ENCODE data around the gene HLA-DOA.

GRCh38 chr6:33019372-33019771 lies 10.0 kb upstream of the HLA-DOA start:
- no peak for TF ChIP-seq CTCF (IDR thresholded peaks at IDR 0.05)
- no peak for TF ChIP-seq POLR2A (IDR thresholded peaks at IDR 0.05; ENCODE audit: low read depth)
- no peak for TF ChIP-seq POLR2AphosphoS5 (IDR thresholded peaks at IDR 0.05)
- no peak for TF ChIP-seq EP300 (IDR thresholded peaks at IDR 0.05)
